A673 (cell line): ENCODE data around the gene SPINT4. TPM values are rescaled to one million over a fixed set of nuclear protein-coding genes. Genes with fewer than 3 reads are reported as not detected.

ENCODE experiments used
- BruUV-seq: library from RNA; stranded (reverse); fragments of 400-500 nt; replicated peaks from 2 replicates; lab custom pipeline; 2021; lab: Mats Ljungman, UMichigan
- CTCF ChIA-PET: fragments of 300-600 bp; sonication (Branson Sonifier 250); formaldehyde crosslinking; loops from one replicate; lab custom pipeline; 2022; ENCODE audit warnings: antibody characterized with exemption; lab: Charles Lee
- POLR2A ChIA-PET: fragments of 300-600 bp; sonication (Branson Sonifier 250); formaldehyde crosslinking; loops from one replicate; lab custom pipeline; 2022; ENCODE audit warnings: antibody characterized with exemption; ENCODE audit not compliant: low non-redundant PET; lab: Charles Lee
- DNase-seq: peaks from one replicate; pipeline ENCODE4 v3.0.0-alpha.2; 2015; ENCODE audit warnings: low spot score
- H3K27ac ChIP-seq: fragments of 200-600 bp; sonication (generic); 2 replicates; pipeline ENCODE4 v1.5.1; 2016; ENCODE audit warnings: mixed run types, low read depth, mild to moderate bottlenecking, mixed read lengths, antibody characterized with exemption, low read length; ENCODE audit not compliant: poor library complexity, severe bottlenecking
- H3K27me3 ChIP-seq: fragments of 200-600 bp; sonication (generic); replicated peaks from 2 replicates; pipeline ENCODE4 v1.6.1; 2017; ENCODE audit warnings: mixed run types, low read depth, mild to moderate bottlenecking, mixed read lengths, antibody characterized with exemption, low read length; ENCODE audit not compliant: insufficient read depth, poor library complexity
- H3K36me3 ChIP-seq: fragments of 200-600 bp; sonication (generic); 2 replicates; pipeline ENCODE4 v1.6.1; 2016; ENCODE audit warnings: mixed run types, mild to moderate bottlenecking, mixed read lengths, antibody characterized with exemption, low read length; ENCODE audit not compliant: insufficient read depth, poor library complexity, severe bottlenecking
- H3K4me1 ChIP-seq: fragments of 200-600 bp; sonication (generic); 2 replicates; pipeline ENCODE4 v1.6.1; 2017; ENCODE audit warnings: mixed run types, mild to moderate bottlenecking, mixed read lengths, antibody characterized with exemption, low read length; ENCODE audit not compliant: insufficient read depth, poor library complexity, severe bottlenecking
- H3K4me3 ChIP-seq: fragments of 200-600 bp; sonication (generic); 2 replicates; pipeline ENCODE4 v1.5.1; 2016; ENCODE audit warnings: low read depth, mixed run types, mild to moderate bottlenecking, mixed read lengths, low read length; ENCODE audit not compliant: poor library complexity, severe bottlenecking
- H3K9me3 ChIP-seq: fragments of 200-600 bp; sonication (generic); 2 replicates; pipeline ENCODE4 v1.6.1; 2016; ENCODE audit warnings: mixed run types, low read depth, mild to moderate bottlenecking, mixed read lengths, antibody characterized with exemption, low read length; ENCODE audit not compliant: poor library complexity, severe bottlenecking
- EZH2 ChIP-seq: fragments of 200-600 bp; sonication (generic); IDR thresholded peaks from 2 replicates; pipeline ENCODE4 v1.6.1; 2017; ENCODE audit warnings: borderline replicate concordance, low read depth, mild to moderate bottlenecking, mixed read lengths, antibody characterized with exemption, low read length; ENCODE audit not compliant: poor library complexity, severe bottlenecking
- intact Hi-C: fragments of 100-400 bp; cut with micrococcal nuclease; formaldehyde crosslinking; loops from one replicate; pipeline ENCODE4 v1.10.0; 2022; ENCODE audit not compliant: unreplicated experiment
- total RNA-seq: library from RNA; stranded (reverse); gene quantifications from 2 replicates; pipeline ENCODE4 v1.2.3, GENCODE V29; 2021
- TF ChIP-seq, protein P1 (sequence below): fragments of 300-800, 200-600 bp; sonication (generic); conservative IDR thresholded peaks from 2 replicates; pipeline ENCODE4 v1.5.1; 2017; ENCODE audit warnings: low read depth, mild to moderate bottlenecking, antibody characterized with exemption, low read length, moderate library complexity, mixed read lengths

Gene SPINT4
- total RNA-seq, 1 experiment from 2014 or later = not detected

GRCh38 chr20:45735552-45735951 lies 13.4 kb downstream of the SPINT4 start:
- BruUV-seq = no TSS peak
- POLR2A ChIA-PET = no interaction called here
- no peaks in the 10 kb centered on the region for H3K9me3 ChIP-seq
- intact Hi-C loops = no loop called here
- H3K36me3 ChIP-seq = no peaks in the 10 kb centered on the region
- no peaks in the 10 kb centered on the region for H3K4me1 ChIP-seq
- CTCF ChIA-PET = no interaction called here
- DNase-seq = no peak
- H3K27me3 ChIP-seq = peaks cover 11% of the 10 kb centered on the region
- H3K27ac ChIP-seq = no peak overlapping the region
- no peak overlapping the region for H3K4me3 ChIP-seq
- TF ChIP-seq, protein P1, sequence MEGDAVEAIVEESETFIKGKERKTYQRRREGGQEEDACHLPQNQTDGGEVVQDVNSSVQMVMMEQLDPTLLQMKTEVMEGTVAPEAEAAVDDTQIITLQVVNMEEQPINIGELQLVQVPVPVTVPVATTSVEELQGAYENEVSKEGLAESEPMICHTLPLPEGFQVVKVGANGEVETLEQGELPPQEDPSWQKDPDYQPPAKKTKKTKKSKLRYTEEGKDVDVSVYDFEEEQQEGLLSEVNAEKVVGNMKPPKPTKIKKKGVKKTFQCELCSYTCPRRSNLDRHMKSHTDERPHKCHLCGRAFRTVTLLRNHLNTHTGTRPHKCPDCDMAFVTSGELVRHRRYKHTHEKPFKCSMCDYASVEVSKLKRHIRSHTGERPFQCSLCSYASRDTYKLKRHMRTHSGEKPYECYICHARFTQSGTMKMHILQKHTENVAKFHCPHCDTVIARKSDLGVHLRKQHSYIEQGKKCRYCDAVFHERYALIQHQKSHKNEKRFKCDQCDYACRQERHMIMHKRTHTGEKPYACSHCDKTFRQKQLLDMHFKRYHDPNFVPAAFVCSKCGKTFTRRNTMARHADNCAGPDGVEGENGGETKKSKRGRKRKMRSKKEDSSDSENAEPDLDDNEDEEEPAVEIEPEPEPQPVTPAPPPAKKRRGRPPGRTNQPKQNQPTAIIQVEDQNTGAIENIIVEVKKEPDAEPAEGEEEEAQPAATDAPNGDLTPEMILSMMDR = no peak
- TF ChIP-seq EZH2 = no peak

- TF ChIP-seq, protein P1 = no peak
- TF ChIP-seq EZH2 = no peak
- POLR2A ChIA-PET = no interaction called here
- Histone ChIP-seq H3K9me3 (no peaks in the 10 kb centered on the region), H3K36me3 (no peaks in the 10 kb centered on the region), H3K4me1 (no peaks in the 10 kb centered on the region), H3K4me3 (no peak overlapping the region), H3K27ac (no peak overlapping the region), H3K27me3 (peaks cover 11% of the 10 kb centered on the region)
- intact Hi-C loops = no loop called here
- BruUV-seq = no TSS peak
- DNase-seq = no peak
- CTCF ChIA-PET = no interaction called here
These were observed 13.8 kb downstream of the SPINT4 start for GRCh38 chr20:45735988-45736387.

DNA sequence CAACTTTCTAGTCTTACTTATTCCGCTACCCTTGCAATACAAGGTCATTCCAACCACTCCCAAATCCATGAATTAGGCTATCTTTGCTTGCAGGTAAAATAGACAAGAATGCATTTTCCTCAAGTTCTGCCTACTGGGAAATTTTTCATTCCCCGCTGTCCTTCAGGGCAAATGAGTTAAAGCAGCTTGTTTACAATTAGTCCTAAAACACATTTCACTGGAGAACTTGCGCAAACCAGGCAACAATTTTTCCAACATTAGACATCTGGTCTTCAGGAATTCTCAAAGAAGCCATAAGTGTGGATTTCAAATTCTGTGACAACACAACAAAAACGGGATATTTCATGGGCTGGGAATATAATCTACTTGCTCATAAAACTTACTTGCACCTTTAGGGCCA lies 20.4 kb downstream of the SPINT4 start:
- Histone ChIP-seq H3K4me3 (no peak overlapping the region), H3K27me3 (peaks cover 16% of the 10 kb centered on the region), H3K4me1 (no peaks in the 10 kb centered on the region), H3K27ac (no peak overlapping the region), H3K9me3 (no peaks in the 10 kb centered on the region), H3K36me3 (no peaks in the 10 kb centered on the region)
- TF ChIP-seq, protein P1 = no peak
- no peak for TF ChIP-seq EZH2
- DNase-seq = no peak
- ChIA-PET POLR2A (interaction anchor here (0.7 kb wide), 1 partner anchor 8 kb away, joined by 6 read pairs; no protein-coding TSS in a partner anchor), CTCF (no interaction called here)
- intact Hi-C loops = no loop called here
- no TSS peak for BruUV-seq
